HepG2 (cell line): Measurements from ENCODE around the gene CEP57L1. TPM values are rescaled to one million over a fixed set of nuclear protein-coding genes. Genes with fewer than 3 reads are reported as not detected.

Experiments
- ATAC-seq: fragments of 200-7000 bp; cut with Tn5 transposase; 3 replicates; pipeline ENCODE4 v1.9.1; 2020; ENCODE audit warnings: mild to moderate bottlenecking, moderate library complexity
- BruUV-seq: library from RNA; stranded (reverse); fragments of 400-500 nt; replicated peaks from 2 replicates; lab custom pipeline; 2021; lab: Mats Ljungman, UMichigan
- CTCF ChIA-PET: fragments of 300-600 bp; formaldehyde crosslinking; extraction: SDS; loops from one replicate; lab custom pipeline; 2021; ENCODE audit warnings: low total read pairs, inconsistent platforms, low intra/inter-chr PET ratio; lab: Yijun Ruan, JAX
- POLR2A ChIA-PET: fragments of 350-600 bp; sonication (Branson Sonifier 250); formaldehyde crosslinking; loops from one replicate; lab custom pipeline; 2020; ENCODE audit warnings: antibody characterized with exemption, inconsistent platforms; lab: Yijun Ruan, JAX
- DNase-seq: peaks from one replicate; pipeline ENCODE4 v3.0.0-alpha.2; 2015; ENCODE audit warnings: low spot score
- FAIRE-seq: peaks from 3 replicates; lab custom pipeline; 2011; peaks lifted over from hg19 to GRCh38; lab: Jason Lieb, UNC
- H2AFZ ChIP-seq: one replicate; pipeline ENCODE4 v1.6.1; 2011; ENCODE audit warnings: low read length, inconsistent platforms
- H3K27ac ChIP-seq: fragments of 300-600 bp; 3 replicates; pipeline ENCODE4 v1.8.0; 2011; ENCODE audit warnings: mixed run types, mild to moderate bottlenecking, mixed read lengths, low read length, inconsistent platforms; ENCODE audit not compliant: insufficient read depth; ENCODE audit errors: extremely low read length
- H3K27me3 ChIP-seq, 2 experiments: fragments of 200-600 bp in 1 of 2; 2 replicates in 1 of 2; 3 replicates in 1 of 2; pipeline versions ENCODE4 v1.6.0 to v1.8.0; 2011; ENCODE audit warnings: low read length in 2 of 2, mild to moderate bottlenecking in 2 of 2, moderate library complexity in 2 of 2, inconsistent platforms in 1 of 2; ENCODE audit not compliant: insufficient read depth in 2 of 2, control insufficient read depth in 1 of 2
- H3K36me3 ChIP-seq, 2 experiments: fragments of 200-600 bp in 1 of 2; replicated peaks in 1 of 2; 2 replicates in 1 of 2; 3 replicates in 1 of 2; pipeline versions ENCODE4 v1.5.1 to v1.8.0; 2011; ENCODE audit warnings: low read length in 2 of 2, inconsistent platforms in 1 of 2; ENCODE audit not compliant: insufficient read depth in 2 of 2, control insufficient read depth in 1 of 2
- H3K4me1 ChIP-seq: 2 replicates; pipeline ENCODE4 v1.5.1; 2012; ENCODE audit warnings: low read length, inconsistent platforms; ENCODE audit not compliant: insufficient read depth
- H3K4me2 ChIP-seq: 2 replicates; pipeline ENCODE4 v1.6.0; 2011; ENCODE audit warnings: low read depth, low read length, inconsistent platforms
- H3K4me3 ChIP-seq, 3 experiments: fragments of 200-600 bp in 1 of 3; sonication (generic), shearing (Covaris generic) in 1 of 3; replicated peaks in 1 of 3; 2 replicates each; pipeline ENCODE4 v1.5.1; 2011 to 2016; ENCODE audit warnings: low read length in 3 of 3, inconsistent platforms in 2 of 3, low read depth in 2 of 3, mild to moderate bottlenecking in 2 of 3, control low read depth in 1 of 3, mixed read lengths in 1 of 3; ENCODE audit not compliant: insufficient read depth in 1 of 3
- H3K79me2 ChIP-seq: one replicate; pipeline ENCODE4 v1.6.1; 2011; ENCODE audit warnings: low read length, inconsistent platforms; ENCODE audit not compliant: insufficient read depth
- H3K9ac ChIP-seq: 2 replicates; pipeline ENCODE4 v1.6.0; 2011; ENCODE audit warnings: mild to moderate bottlenecking, low read depth, low read length, inconsistent platforms; ENCODE audit not compliant: insufficient read depth
- H3K9me3 ChIP-seq: 2 replicates; pipeline ENCODE4 v1.5.1; 2012; ENCODE audit warnings: mild to moderate bottlenecking, low read length
- H4K20me1 ChIP-seq: 2 replicates; pipeline ENCODE4 v1.6.0; 2011; ENCODE audit warnings: inconsistent platforms, mild to moderate bottlenecking, low read length, moderate library complexity; ENCODE audit not compliant: insufficient read depth
- ADNP ChIP-seq: sonication (generic); formaldehyde crosslinking; IDR thresholded peaks from 2 replicates; pipeline ENCODE4 v1.4.0; 2020; ENCODE audit warnings: missing genetic modification reagents
- AGO1 ChIP-seq: fragments of 200-400 bp; formaldehyde crosslinking; IDR thresholded peaks from 2 replicates; pipeline ENCODE4 v1.6.1; 2017; ENCODE audit warnings: mild to moderate bottlenecking, low read depth, low read length, moderate library complexity; ENCODE audit not compliant: poor library complexity, severe bottlenecking
- ARID5B ChIP-seq: IDR thresholded peaks from 2 replicates; pipeline ENCODE4 v1.4.0; 2020; ENCODE audit warnings: mild to moderate bottlenecking, missing genetic modification reagents
- DPF2 ChIP-seq: sonication (generic); formaldehyde crosslinking; IDR thresholded peaks from 2 replicates; pipeline ENCODE4 v1.4.0; 2020; ENCODE audit warnings: mild to moderate bottlenecking, low read depth, missing genetic modification reagents, borderline replicate concordance
- EP300 ChIP-seq, 3 experiments: sonication (generic) in 1 of 3; formaldehyde crosslinking in 1 of 3; IDR thresholded peaks; 2 replicates each; pipeline versions ENCODE4 v1.5.1 to v1.6.1; 2011 to 2020; ENCODE audit warnings: low read depth in 2 of 3, low read length in 2 of 3, borderline replicate concordance in 1 of 3, improper control_type of control experiment in 1 of 3, mild to moderate bottlenecking in 1 of 3, missing genetic modification reagents in 1 of 3, moderate library complexity in 1 of 3
- MED1 ChIP-seq: sonication (generic); formaldehyde crosslinking; IDR thresholded peaks from 2 replicates; pipeline ENCODE4 v1.4.0; 2020; ENCODE audit warnings: missing genetic modification reagents
- RELA ChIP-seq: sonication (generic); formaldehyde crosslinking; IDR thresholded peaks from 2 replicates; pipeline ENCODE4 v1.4.0; 2020; ENCODE audit warnings: missing genetic modification reagents
- SP4 ChIP-seq: sonication (generic); formaldehyde crosslinking; IDR thresholded peaks from 2 replicates; pipeline ENCODE4 v1.8.1; 2023; ENCODE audit warnings: mild to moderate bottlenecking, missing genetic modification reagents
- ZFP36 ChIP-seq: fragments of 150-350 bp; IDR thresholded peaks from 2 replicates; pipeline ENCODE4 v1.6.1; 2018; ENCODE audit warnings: borderline replicate concordance, low read length, low read depth; ENCODE audit not compliant: partially characterized antibody
- ZNF431 ChIP-seq: sonication (generic); formaldehyde crosslinking; IDR thresholded peaks from 2 replicates; pipeline ENCODE4 v1.9.0; 2022; ENCODE audit warnings: missing genetic modification reagents, low read depth, mild to moderate bottlenecking, borderline replicate concordance
- ZNF543 ChIP-seq: sonication (generic); formaldehyde crosslinking; IDR thresholded peaks from 2 replicates; pipeline ENCODE4 v1.4.0; 2020; ENCODE audit warnings: mild to moderate bottlenecking, missing genetic modification reagents
- ZNF557 ChIP-seq: sonication (generic); formaldehyde crosslinking; IDR thresholded peaks from 2 replicates; pipeline ENCODE4 v1.4.0; 2020; ENCODE audit warnings: missing genetic modification reagents
- ZNF564 ChIP-seq: sonication (generic); formaldehyde crosslinking; IDR thresholded peaks from 2 replicates; pipeline ENCODE4 v1.8.1; 2023; ENCODE audit warnings: mild to moderate bottlenecking, missing genetic modification reagents
- ZNF569 ChIP-seq: sonication (generic); formaldehyde crosslinking; IDR thresholded peaks from 2 replicates; pipeline ENCODE4 v1.5.0; 2020; ENCODE audit warnings: mild to moderate bottlenecking, missing genetic modification reagents, moderate library complexity, borderline replicate concordance
- ZNF75D ChIP-seq: sonication (generic); formaldehyde crosslinking; IDR thresholded peaks from 2 replicates; pipeline ENCODE4 v1.8.1; 2023; ENCODE audit warnings: missing genetic modification reagents, mild to moderate bottlenecking, borderline replicate concordance
- ZSCAN21 ChIP-seq: sonication (generic); formaldehyde crosslinking; IDR thresholded peaks from 2 replicates; pipeline ENCODE4 v1.8.0; 2022; ENCODE audit warnings: mild to moderate bottlenecking, missing genetic modification reagents, moderate library complexity, borderline replicate concordance
- WGBS: methylation state at CpG from one replicate; pipeline ENCODE4 v1.1.6; 2017; ENCODE audit warnings: low lambda C conversion rate; 5-methylcytosine and 5-hydroxymethylcytosine counted together
- in situ Hi-C: cut with HindIII; loops from 2 replicates; pipeline ENCODE4 v1.10.0; 2017; ENCODE audit warnings: low pct_unique_long_range_greater_than_20kb; ENCODE audit not compliant: extremely low pct_ligation_motif_present
- intact Hi-C: fragments of 100-400 bp; cut with micrococcal nuclease; formaldehyde crosslinking; loops from one replicate; pipeline ENCODE4 v1.10.0; 2022; ENCODE audit not compliant: unreplicated experiment
- polyA plus RNA-seq, 8 experiments: library from polyadenylated mRNA; depleted of rRNA in 3 of 8; stranded (reverse) in 7 of 8; unstranded in 1 of 8; fragments of >200 nt; fragmentation: Illumina TruSeq in 4 of 8; extraction: Trizol in 4 of 8; gene quantifications; 2 replicates each; pipeline versions ENCODE4 v1.2.1 to v1.2.3, GENCODE V29; 2011 to 2016; ENCODE audit warnings: low read depth in 4 of 8, missing spikeins in 1 of 8, mixed read lengths in 1 of 8; ENCODE audit not compliant: insufficient read depth in 1 of 8
- total RNA-seq, 5 experiments: library from RNA; depleted of rRNA; stranded (reverse); fragments of >200 nt; fragmentation: Illumina TruSeq; extraction: Trizol; gene quantifications; 2 replicates each; pipeline ENCODE4 v1.2.3, GENCODE V29; 2016; ENCODE audit warnings: low read depth in 1 of 5
- TF ChIP-seq, protein P1 (sequence below): sonication (generic); formaldehyde crosslinking; conservative IDR thresholded peaks from 2 replicates; pipeline ENCODE4 v1.4.0; 2020; ENCODE audit warnings: missing genetic modification reagents
- TF ChIP-seq, protein P2 (sequence below): sonication (generic); formaldehyde crosslinking; IDR thresholded peaks from 2 replicates; pipeline ENCODE4 v1.5.0; 2020; ENCODE audit warnings: missing genetic modification reagents, mild to moderate bottlenecking, borderline replicate concordance

Gene CEP57L1
- total and polyA plus RNA-seq, 2 of the 13 experiments (the other 11 are each of a cell fraction or from before 2014, with no cell fraction given), result 7.7 to 15.5 TPM

DNA sequence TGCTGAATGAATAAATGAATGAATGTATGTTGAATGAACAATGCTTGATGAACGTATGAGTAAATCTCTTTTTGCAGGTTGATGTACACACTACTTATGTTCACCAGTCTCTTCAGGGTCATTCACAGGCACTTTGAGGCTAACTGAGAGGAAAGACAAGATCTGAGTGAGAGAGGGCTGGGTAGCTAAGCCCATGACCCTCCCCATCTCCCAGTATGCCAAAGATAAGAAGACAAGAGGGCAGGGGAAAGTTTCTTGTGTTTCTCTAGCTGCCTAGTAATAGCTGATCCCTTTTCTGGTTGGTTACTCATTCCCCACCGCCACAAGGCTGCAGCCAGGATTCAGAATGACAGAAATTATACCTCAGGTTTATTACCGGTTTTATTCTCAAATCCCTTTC, 90.7 kb downstream of the CEP57L1 start:
- DNase-seq (no peak), ATAC-seq (no peak), FAIRE-seq (no peak)
- no peak overlapping the region for H3K27ac ChIP-seq
- peaks cover 10% of the 10 kb centered on the region for H3K4me1 ChIP-seq
- no peaks in the 10 kb centered on the region for H3K36me3 ChIP-seq
- H3K4me3 ChIP-seq, result no peak overlapping the region
- H3K27me3 ChIP-seq, result no peaks in the 10 kb centered on the region
- no peak overlapping the region for H3K4me2 ChIP-seq
- intact Hi-C loops (loop anchor here (5.0 kb wide), 2 partner anchors 51 to 271 kb away; partner anchors contain the start of gene MICAL1), in situ Hi-C loops (loop anchor here (5.0 kb wide), 1 partner anchor 196 kb away; the partner anchor contains the start of gene CD164)
- H3K9me3 ChIP-seq, result peaks cover 4% of the 10 kb centered on the region; the same call in 1 of the 2 replicates
- no peak for TF ChIP-seq ZSCAN21
- no peak for TF ChIP-seq ZNF431 (CRISPR knock-in tag)
- no peak for TF ChIP-seq ARID5B (CRISPR knock-in tag)
- TF ChIP-seq ZNF75D (CRISPR knock-in tag), result no peak
- TF ChIP-seq SP4 (CRISPR knock-in tag), result no peak
- TF ChIP-seq ZNF569, result no peak
- TF ChIP-seq, protein P1, sequence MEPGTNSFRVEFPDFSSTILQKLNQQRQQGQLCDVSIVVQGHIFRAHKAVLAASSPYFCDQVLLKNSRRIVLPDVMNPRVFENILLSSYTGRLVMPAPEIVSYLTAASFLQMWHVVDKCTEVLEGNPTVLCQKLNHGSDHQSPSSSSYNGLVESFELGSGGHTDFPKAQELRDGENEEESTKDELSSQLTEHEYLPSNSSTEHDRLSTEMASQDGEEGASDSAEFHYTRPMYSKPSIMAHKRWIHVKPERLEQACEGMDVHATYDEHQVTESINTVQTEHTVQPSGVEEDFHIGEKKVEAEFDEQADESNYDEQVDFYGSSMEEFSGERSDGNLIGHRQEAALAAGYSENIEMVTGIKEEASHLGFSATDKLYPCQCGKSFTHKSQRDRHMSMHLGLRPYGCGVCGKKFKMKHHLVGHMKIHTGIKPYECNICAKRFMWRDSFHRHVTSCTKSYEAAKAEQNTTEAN, result no peak
- TF ChIP-seq ZFP36, result no peak
- TF ChIP-seq DPF2 (CRISPR knock-in tag), result no peak
- TF ChIP-seq AGO1, result no peak
- no peak for TF ChIP-seq MED1
- TF ChIP-seq EP300 (IDR thresholded peaks at IDR 0.05; ENCODE audit: low read depth in 2 of 2, low read length in 2 of 2), result no peak
- no peak for TF ChIP-seq EP300 (CRISPR knock-in tag; IDR thresholded peaks at IDR 0.05; ENCODE audit: borderline replicate concordance)
- TF ChIP-seq ADNP, result no peak
- no peak for TF ChIP-seq RELA (CRISPR knock-in tag)
- TF ChIP-seq ZNF557, result no peak
- TF ChIP-seq, protein P2, sequence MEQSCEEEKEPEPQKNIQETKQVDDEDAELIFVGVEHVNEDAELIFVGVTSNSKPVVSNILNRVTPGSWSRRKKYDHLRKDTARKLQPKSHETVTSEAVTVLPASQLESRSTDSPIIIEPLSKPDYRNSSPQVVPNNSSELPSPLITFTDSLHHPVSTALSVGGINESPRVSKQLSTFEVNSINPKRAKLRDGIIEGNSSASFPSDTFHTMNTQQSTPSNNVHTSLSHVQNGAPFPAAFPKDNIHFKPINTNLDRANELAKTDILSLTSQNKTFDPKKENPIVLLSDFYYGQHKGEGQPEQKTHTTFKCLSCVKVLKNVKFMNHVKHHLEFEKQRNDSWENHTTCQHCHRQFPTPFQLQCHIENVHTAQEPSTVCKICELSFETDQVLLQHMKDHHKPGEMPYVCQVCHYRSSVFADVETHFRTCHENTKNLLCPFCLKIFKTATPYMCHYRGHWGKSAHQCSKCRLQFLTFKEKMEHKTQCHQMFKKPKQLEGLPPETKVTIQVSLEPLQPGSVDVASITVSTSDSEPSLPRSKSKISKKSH (CRISPR knock-in tag), result no peak
- no peak for TF ChIP-seq ZNF543 (CRISPR knock-in tag)
- TF ChIP-seq ZNF564 (CRISPR knock-in tag), result no peak
- H2AFZ ChIP-seq, result no peak overlapping the region
- 10% methylated on average over 3 of the region's 3 CpGs for WGBS
- H3K9ac ChIP-seq, result no peak overlapping the region
- ChIA-PET POLR2A (no interaction called here), CTCF (no interaction called here)
- no TSS peak for BruUV-seq
- H3K79me2 ChIP-seq, result no peaks in the 10 kb centered on the region
- H4K20me1 ChIP-seq, result no peaks in the 10 kb centered on the region
